Left lung (tissue), 10 donors: Measurements from ENCODE around the gene BCL2A1. TPM values are rescaled to one million over a fixed set of nuclear protein-coding genes. Genes with fewer than 3 reads are reported as not detected.
A peak's percentile ranks its signal among the peaks of the same experiment; 100 is the strongest.
"Not testable (repeated sequence)": the region's sequence is repeated elsewhere in the genome, so short reads cannot be mapped to it uniquely, and the experiment has no call there.

Source experiments
- ATAC-seq: fragments of 200-7000 bp; cut with Tn5 transposase; one replicate; pipeline ENCODE4 v1.9.1; 2020; ENCODE audit warnings: moderate library complexity
- DNase-seq, 4 donors: peaks; one replicate each; pipeline ENCODE4 v3.0.0-alpha.2; 2013 to 2020
- H3K27ac ChIP-seq, 2 donors: fragments of 200-600 bp; sonication (generic) in 1 of 2; one replicate each; pipeline versions ENCODE4 v1.5.0 to v1.8.0; 2020 to 2021
- H3K27me3 ChIP-seq, 2 donors: fragments of 200-600 bp; sonication (generic) in 1 of 2; one replicate each; pipeline versions ENCODE4 v1.5.0 to v1.8.0; 2020 to 2021
- H3K36me3 ChIP-seq, 2 donors: fragments of 200-600 bp; sonication (generic) in 1 of 2; one replicate each; pipeline versions ENCODE4 v1.5.0 to v1.8.0; 2020 to 2021
- H3K4me1 ChIP-seq, 2 donors: fragments of 200-600 bp; one replicate each; pipeline ENCODE4 v1.8.0; 2021
- H3K4me3 ChIP-seq, 2 donors: fragments of 200-600 bp; sonication (generic) in 1 of 2; one replicate each; pipeline versions ENCODE4 v1.5.0 to v1.8.0; 2020 to 2021; ENCODE audit warnings: mild to moderate bottlenecking in 1 of 2
- H3K9me3 ChIP-seq, 2 donors: fragments of 200-600 bp; sonication (generic) in 1 of 2; one replicate each; pipeline versions ENCODE4 v1.5.0 to v1.8.0; 2020 to 2021
- intact Hi-C, 2 donors: fragments of 100-400 bp; cut with DNase I; formaldehyde crosslinking; loops; one replicate each; pipeline versions ENCODE4 v1.11.2 to v1.14.2; 2022
- polyA plus RNA-seq, 6 donors: library from polyadenylated mRNA; unstranded; fragments of 120-200 nt; gene quantifications; one replicate each; pipeline ENCODE4 v1.2.1, GENCODE V29; 2013; ENCODE audit not compliant: insufficient read length in 6 of 6
- total RNA-seq, 2 donors: library from RNA; stranded (reverse); fragmentation: NEBNext Ultra II Directional; extraction: Animal tissue kit (Norgen Biotek cat#: 25700); gene quantifications; one replicate each; pipeline ENCODE4 v1.2.1, GENCODE V29; 2021
- TF ChIP-seq, protein P1 (sequence below), 2 donors: fragments of 200-600 bp; sonication (generic) in 1 of 2; IDR thresholded peaks; one replicate each; pipeline versions ENCODE4 v1.5.0 to v1.8.0; 2021; ENCODE audit warnings: antibody characterized with exemption in 2 of 2
- donor health status: DM: no; HTN: yes; CAD: no.
- donor health status: DM: no; HTN: no; CAD: no.

BCL2A1 gene
- total and polyA plus RNA-seq, 8 donors: 0.24 to 99.2 (median 0.78) TPM

DNA sequence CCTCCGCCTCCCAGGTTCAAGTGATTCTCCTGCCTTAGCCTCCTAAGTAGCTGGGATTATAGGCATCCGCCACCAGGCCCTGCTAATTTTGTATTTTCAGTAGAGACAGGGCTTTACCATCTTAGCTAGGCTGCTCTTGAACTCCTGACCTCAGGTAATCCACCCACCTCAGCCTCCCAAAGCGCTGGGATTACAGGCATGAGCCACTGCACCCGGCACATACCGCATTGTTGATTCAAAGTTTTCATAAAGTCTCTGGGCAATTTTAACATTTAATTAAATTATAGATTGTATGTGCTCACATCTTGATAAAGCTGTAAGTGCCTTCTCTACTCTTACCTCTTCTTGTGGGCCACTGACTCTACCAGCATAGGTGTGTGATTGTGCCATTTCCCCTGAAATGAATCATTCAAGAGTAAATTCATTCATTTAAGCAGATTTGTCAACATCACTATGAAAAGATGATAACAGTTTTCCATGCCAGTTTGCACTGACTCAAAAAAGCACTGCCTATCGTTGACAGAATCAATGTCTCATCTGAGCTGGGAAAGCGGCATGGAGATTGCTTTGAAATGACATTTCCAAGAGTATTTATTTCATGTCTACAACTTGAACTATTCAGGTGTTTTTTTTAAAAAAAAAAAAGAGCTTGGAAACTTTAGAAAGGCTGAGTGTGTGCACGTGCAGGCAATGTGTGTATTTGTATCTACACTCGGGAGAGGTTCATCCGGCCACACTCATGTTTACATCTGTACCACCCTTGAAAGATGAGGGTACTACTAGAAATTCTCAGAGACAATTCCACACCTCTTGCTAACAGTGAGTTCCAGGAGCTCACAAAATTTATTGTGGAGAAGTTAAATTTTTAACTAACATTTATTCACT, 3.5 kb downstream of the BCL2A1 start:
- TF ChIP-seq, protein P1, sequence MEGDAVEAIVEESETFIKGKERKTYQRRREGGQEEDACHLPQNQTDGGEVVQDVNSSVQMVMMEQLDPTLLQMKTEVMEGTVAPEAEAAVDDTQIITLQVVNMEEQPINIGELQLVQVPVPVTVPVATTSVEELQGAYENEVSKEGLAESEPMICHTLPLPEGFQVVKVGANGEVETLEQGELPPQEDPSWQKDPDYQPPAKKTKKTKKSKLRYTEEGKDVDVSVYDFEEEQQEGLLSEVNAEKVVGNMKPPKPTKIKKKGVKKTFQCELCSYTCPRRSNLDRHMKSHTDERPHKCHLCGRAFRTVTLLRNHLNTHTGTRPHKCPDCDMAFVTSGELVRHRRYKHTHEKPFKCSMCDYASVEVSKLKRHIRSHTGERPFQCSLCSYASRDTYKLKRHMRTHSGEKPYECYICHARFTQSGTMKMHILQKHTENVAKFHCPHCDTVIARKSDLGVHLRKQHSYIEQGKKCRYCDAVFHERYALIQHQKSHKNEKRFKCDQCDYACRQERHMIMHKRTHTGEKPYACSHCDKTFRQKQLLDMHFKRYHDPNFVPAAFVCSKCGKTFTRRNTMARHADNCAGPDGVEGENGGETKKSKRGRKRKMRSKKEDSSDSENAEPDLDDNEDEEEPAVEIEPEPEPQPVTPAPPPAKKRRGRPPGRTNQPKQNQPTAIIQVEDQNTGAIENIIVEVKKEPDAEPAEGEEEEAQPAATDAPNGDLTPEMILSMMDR (IDR thresholded peaks at IDR 0.05): no peak

DNA sequence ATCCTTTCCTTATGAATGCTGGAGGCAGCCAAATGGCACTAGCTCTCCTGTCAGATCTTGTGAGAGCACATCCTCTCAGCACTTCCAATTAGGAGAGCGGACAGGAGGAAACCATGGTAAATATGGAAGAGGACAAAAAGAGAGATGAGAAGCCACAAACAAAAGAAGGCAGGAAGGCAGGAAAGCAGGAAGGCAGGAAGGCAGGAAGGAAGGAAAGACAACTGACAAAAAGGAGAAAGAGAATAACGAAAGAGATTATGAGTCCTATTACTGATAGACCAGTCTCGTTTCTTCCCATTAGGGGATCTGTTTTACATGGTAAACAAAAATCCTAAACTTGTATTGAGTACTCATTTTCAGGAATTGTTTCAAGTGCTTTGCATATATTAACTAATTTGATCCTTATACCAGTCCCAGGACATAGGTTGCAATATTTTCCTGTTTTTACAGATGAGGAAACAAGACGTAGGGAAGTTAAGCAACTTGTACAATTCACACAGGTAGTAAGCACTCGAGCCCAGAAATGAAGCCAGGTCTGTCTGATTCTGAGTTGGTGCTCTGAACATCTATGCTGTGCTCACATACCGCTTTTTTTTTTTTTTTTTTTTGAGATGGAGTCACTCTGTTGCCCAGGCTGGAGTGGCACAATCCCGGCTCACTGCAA, 4.2 kb downstream of the BCL2A1 start:
- no peaks in the 10 kb centered on the region for H3K9me3 ChIP-seq

More for the DNA sequence above, 3.5 kb downstream of the BCL2A1 start:
- Histone ChIP-seq H3K27ac (peak overlapping the region; percentile 42 to 93), H3K36me3 (no peaks in the 10 kb centered on the region), H3K4me1 (peaks cover 0 to 69% of the 10 kb centered on the region in 2 donors), H3K4me3 (peak overlapping the region in 1 of 2 donors; percentile 41), H3K9me3 (no peaks in the 10 kb centered on the region), H3K27me3 (no peaks in the 10 kb centered on the region)
- ATAC-seq (no peak), DNase-seq (no peak)
- intact Hi-C loops: no loop called here

DNA sequence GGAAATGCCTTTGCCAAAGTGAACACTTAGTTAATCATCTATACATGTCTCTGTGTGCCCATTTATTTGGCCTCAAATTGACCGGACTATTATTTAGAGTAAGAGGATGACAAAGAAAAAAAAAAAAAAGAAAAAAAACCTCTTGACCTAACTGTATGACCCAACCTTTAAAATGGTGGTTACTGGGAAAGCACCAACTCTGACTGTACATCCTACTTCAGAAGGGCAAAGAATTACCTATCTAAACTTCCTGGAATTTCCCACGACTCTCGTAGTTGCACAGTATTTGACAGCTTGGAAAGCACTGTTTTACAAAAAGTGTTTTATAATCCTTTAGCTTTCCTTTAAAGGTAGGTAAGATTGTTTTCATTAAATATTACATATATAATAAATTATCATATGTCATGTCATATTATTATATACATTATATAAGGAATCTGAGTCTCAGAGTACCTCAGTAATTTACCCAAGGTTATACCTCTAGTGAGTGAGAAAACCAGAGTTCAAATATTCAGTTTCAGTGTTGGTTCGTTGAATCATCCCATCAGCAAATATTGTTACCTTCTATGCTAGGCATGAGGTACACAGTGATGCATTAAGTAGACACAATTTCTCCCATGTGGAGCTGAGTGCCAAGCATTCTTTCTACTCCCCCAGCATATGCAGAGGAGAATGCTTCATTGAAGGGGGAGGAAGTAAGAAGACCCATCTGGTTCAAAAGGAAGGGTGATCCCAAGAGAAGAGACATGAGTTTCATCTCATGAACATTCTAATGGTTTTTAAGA, 5.0 kb downstream of the BCL2A1 start:
- TF ChIP-seq, protein P1 (IDR thresholded peaks at IDR 0.05): no peak
- H3K4me1 ChIP-seq: peaks cover 0 to 69% of the 10 kb centered on the region in 2 donors
- no peaks in the 10 kb centered on the region for H3K9me3 ChIP-seq
- no peaks in the 10 kb centered on the region for H3K27me3 ChIP-seq
- peak overlapping the region in 1 of 2 donors; percentile 93 for H3K27ac ChIP-seq
- ATAC-seq (peak; percentile 38), DNase-seq (no peak)
- intact Hi-C loops: no loop called here
- no peaks in the 10 kb centered on the region for H3K36me3 ChIP-seq
- H3K4me3 ChIP-seq: peak overlapping the region in 1 of 2 donors; percentile 41

More for the DNA sequence above, 4.2 kb downstream of the BCL2A1 start:
- Histone ChIP-seq H3K4me3 (peak overlapping the region in 1 of 2 donors; percentile 41), H3K36me3 (no peaks in the 10 kb centered on the region), H3K27ac (peak overlapping the region; percentile 42 to 93), H3K27me3 (no peaks in the 10 kb centered on the region), H3K4me1 (peaks cover 0 to 69% of the 10 kb centered on the region in 2 donors)
- TF ChIP-seq, protein P1 (IDR thresholded peaks at IDR 0.05): no peak
- DNase-seq (no peak), ATAC-seq (no peak)
- intact Hi-C loops: no loop called here

DNA sequence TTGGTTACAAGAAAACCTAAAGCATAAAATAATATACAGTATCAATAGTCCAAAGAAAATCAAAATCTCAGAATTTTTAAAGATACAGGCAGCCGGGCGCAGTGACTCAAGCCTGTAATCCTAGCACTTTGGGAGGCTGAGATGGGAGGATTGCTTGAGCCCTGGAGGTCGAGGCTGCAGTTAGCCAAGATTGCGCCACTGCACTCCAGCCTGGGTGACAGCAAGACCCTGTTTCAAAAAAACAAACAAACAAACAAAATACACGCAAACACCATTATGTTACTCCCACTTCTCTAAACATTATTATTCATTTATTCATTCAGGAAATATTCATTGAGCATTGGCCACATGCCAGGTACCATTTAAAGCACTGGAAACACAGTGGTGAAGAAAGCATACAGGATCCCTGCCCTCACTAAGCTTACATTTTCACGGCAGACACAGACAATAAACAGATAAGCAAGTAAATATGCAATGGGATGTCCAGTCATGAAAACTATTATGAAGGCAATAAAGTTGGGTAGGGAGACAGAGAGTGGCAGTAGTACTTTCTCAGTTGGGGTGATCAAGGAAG, 6.7 kb downstream of the BCL2A1 start:
- no peak for ATAC-seq
- Histone ChIP-seq H3K27ac (peak overlapping the region in 1 of 2 donors; percentile 93), H3K9me3 (no peaks in the 10 kb centered on the region), H3K27me3 (no peaks in the 10 kb centered on the region), H3K36me3 (no peaks in the 10 kb centered on the region), H3K4me3 (peak overlapping the region in 1 of 2 donors; percentile 41), H3K4me1 (peaks cover 0 to 77% of the 10 kb centered on the region in 2 donors)
- intact Hi-C loops: no loop called here
- TF ChIP-seq, protein P1 (IDR thresholded peaks at IDR 0.05): no peak
- no peak for DNase-seq

DNA sequence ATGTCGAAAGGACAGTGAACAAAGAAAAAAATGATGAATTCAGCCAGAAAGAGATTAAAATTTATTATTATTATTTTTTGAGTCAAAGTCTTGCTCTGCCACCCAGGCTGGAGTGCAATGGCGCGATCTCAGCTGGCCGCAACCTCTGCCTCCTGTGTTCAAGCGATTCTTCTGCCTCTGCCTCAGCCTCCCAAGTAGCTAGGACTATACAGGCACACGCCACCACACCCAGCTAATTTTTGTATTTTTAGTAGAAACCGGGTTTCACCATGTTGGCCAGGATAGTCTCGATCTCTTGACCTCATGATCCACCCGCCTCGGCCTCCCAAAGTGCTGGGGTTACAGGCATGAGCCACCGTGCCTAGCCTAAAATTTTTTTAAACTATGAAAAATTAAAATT, 8.1 kb downstream of the BCL2A1 start:
- DNase-seq, ATAC-seq, H3K27me3 ChIP-seq, H3K9me3 ChIP-seq, H3K36me3 ChIP-seq, intact Hi-C loops, H3K4me3 ChIP-seq: not testable (repeated sequence)
- Histone ChIP-seq H3K27ac (peak overlapping the region in 1 of 2 donors; percentile 93), H3K4me1 (peaks cover 0 to 70% of the 10 kb centered on the region in 2 donors)
